ENCODE results near the gene CD46.

GRCh38 chr1:207842506-207842905 lies 90.7 kb downstream of the CD46 start:
- TF ChIP-seq CTCF (IDR thresholded peaks at IDR 0.05; ENCODE audit: low read depth, low read length, poor library complexity, severe bottlenecking) (no peak), EZH2phosphoT487 (IDR thresholded peaks at IDR 0.05; ENCODE audit: borderline replicate concordance, low read length) (no peak)

All from DOHH2 (cell line).